EH (cell line): ENCODE measurements around the gene SPATS2.
"Not testable (repeated sequence)": the region's sequence is repeated elsewhere in the genome, so short reads cannot be mapped to it uniquely, and the experiment has no call there.

Experiments
- DNase-seq: peaks from one replicate; pipeline ENCODE4 v3.0.0-alpha.2; 2015; ENCODE audit warnings: low read depth

SPATS2 gene

DNA sequence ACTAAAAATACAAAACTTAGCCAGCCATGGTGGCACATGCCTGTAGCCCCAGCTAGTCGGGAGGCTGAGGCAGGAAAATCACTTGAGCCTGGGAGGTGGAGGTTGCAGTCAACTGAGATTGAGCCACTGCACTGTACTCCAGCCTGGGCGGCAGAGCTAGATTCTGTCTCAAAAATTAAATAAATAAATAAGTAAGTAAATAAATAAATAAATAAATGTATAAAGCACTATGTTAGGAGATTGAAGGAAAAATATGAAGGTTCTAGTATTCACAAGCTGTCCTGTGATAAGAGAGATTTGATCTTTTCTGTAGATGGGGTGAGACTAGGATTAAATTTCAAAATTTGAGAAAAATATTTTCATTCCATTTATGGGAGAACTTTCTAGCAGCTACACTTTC, 14.9 kb upstream of the SPATS2 start:
- DNase-seq = no peak

DNA sequence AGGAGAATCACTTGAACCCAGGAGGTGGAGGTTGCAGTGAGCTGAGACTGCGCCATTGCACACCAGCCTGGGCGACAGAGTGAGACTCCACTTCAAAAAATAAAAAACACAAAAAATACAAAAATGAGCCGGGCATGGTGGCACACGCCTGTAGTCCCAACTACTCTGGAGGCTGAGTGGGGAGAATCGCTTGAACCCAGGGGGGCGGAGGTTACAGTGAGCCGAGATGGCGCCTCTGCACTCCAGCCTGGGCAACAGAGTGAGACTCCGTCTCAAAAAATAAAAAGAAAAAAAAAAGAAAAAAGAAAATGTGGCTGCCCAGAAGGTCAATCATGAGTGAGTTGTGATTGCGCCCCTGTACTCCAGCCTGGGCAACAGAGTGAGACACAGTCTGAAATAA, 11.3 kb upstream of the SPATS2 start:
- no peak for DNase-seq

DNA sequence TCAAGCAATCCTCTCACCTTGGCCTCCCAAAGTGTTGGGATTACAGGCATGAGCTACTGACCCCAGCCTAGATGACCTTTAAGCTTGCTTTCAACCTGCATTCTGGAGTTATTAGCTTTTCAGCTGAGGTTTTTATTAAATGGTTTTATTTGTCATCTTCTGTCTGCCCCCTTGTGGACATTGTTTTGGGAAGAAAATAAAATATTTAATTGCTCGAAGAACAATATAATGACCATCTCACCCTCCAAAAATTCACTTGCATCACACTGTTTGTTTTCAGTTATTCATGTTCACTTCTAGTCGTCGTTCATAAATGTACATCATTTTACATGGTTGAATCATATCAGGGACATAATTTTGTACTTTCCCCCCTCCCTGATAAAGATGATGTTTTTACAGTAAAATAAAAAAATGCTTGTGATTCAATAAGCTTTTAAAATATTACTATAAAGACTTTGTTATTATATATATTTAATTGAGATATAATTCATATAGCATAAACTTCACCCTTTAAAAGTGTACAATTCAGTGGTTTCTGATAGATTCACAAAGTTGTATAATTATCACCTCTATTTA, 10.1 kb upstream of the SPATS2 start:
- peak; percentile 73 for DNase-seq

DNA sequence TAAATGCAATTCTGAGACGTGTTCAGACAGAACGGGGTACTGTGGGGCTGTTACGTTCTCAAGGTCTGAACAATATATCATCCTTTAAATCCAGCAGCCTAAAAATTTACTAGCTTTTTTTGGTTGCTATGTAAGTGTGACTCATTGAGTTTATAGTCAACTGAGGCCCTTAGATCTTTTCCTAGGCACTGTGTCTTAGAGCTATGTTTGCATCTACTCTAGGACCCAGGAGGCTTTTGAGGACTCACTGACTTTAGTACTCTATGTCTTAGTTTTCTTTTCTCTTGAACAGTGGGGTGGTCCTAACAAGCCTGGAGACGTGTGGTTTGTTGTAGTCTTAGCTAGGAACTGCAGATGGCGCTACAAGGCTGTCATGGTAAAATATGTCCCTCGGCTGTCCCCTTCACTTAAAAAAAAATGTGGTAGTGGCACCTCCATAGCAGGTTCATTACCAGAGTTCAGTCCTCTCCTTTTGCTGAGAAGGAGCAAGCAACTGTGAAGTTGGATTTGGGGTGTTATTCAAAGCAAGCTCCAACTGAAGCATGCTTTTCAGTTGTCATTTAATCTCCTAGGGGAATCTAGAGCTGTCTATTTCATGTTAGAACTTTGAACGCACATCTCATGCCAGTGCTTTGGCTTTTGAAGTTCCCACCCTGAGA, 8.7 kb upstream of the SPATS2 start:
- DNase-seq = peak; percentile 73

DNA sequence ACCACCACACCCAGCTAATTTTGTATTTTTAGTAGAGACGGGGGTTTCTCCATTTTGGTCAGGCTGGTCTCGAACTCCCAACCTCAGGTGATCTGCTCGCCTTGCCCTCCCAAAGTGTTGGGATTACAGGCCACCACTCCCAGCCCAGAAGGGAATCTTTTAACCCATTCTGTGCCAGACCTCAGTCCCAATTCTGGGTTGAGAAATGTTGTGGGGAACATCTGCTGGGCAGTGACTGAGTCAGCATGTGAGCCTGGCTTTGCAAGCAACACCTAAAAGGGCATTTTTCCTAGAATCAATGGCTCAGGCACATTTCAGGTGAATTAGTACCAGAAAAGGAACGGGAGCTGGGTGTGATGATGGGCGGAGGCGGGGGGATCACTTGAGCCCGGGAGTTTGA, 7.6 kb upstream of the SPATS2 start:
- DNase-seq = no peak

DNA sequence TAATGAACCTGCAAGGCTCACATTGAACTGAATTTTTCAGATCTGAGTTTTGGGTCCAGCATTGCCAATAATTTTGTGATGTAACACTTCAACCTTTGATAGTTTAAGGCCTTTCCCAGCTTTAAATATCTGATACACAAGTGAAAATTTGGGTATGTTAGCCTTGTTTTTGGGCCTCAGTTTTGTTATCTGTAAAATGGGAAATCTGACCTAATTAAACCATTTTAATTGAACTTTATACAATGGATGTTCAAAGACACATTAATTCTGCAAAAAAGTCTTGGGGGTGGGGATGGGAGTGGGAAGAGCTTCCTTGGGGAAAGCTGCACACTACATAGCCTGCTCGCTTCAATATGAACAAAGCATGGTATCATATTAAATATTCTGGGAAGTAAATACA, 5.2 kb upstream of the SPATS2 start:
- DNase-seq = no peak

DNA sequence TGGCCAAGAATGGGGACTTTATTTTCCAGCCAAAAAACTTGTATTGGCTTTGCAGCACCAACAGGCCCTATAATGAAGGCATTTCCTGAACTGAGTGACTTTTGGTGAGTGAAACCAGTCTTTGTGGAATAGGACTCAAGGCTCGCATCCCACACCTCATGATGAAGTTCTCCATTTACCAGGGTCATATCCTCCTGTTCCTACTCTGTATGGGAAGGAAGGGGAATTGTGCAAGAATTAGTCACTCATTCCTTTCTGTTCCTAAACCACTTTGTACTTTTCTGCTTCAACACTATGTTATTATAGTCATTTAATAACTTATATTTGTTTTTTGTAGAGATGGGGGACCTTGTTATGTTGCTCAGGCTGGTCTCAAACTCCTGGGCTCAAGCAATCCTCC, 2.3 kb upstream of the SPATS2 start:
- DNase-seq = peak; percentile 82

DNA sequence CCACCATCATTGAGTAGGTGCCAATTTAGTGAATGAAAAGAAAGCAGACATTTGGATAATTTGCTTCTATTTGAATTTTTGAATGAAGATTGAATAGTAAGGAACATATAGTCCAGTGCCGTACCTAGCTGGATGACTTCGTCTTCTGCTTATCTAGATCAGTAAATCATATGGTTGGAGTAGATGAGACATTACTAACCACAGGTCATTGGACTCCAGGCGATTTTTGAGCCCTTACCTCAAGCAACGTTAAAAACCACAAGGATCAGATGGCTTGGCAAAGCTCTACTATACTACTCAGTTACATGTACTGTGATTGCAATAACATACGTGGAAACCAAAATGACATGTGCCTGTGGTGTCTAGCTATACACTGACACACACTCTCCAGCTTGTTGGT, 1.7 kb upstream of the SPATS2 start:
- DNase-seq = peak; percentile 44

DNA sequence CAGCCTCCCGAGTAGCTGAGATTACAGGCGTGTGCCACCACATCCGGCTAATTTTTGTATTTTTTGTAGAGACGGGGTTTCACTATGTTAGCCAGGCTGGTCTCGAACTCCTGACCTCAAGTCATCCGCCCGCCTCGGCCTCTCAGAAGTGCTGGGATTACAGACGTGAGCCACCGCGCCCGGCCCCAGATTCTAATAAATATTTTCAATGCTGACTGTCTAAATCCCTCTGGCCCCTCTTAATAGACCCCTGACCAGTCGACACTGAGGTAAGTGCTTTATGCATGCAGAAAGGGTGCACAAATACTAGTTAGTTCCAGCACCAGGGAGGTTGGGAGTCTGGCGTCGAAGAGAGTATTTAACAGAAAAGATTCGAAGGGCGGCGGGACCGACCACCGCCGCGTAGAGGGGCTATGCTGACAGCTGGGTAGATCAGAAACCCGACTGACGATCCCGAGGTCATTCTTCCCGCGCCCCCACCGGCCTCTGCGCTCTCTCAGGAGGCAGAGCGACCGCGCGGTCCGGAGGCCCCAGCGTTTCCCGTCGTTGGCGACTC, 1.1 kb upstream of the SPATS2 start:
- no peak for DNase-seq

DNA sequence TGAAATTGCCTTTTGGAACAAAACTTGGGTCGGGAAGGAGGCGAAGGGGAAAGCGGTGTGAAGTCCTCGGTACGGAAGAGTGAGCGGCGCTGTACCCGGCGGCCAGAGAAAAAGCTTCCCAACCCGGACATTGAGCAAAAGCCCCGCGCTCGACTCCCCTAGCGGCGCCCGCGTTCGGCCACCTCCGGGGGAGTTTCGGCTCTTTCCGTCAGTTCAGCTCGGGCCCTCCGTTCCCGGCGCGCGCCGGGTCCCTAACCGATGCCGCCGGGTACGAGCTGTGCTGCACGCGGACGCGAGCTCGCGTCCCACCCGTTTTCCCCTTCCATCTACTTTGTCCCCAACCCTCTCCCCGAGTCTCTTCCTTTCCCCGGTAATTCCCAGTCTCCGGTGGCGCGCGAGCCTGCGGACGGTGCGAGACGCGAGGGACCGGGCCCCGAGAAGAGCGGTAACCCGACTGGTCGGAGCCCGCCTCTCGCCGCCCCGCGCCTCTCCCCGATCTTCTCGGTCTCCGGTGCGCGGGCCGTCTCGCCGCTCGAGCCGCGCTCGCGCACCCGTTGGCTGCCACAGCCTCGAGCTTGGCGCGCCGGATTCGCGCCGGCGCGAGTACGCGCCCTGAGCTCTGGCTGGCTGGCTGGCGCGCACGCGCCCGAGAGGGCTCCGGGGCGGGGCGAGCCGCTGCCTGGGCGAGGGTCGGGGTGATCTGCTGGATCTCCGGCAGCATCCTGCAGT, 446 bp upstream of the SPATS2 start:
- DNase-seq = peak; percentile 87

DNA sequence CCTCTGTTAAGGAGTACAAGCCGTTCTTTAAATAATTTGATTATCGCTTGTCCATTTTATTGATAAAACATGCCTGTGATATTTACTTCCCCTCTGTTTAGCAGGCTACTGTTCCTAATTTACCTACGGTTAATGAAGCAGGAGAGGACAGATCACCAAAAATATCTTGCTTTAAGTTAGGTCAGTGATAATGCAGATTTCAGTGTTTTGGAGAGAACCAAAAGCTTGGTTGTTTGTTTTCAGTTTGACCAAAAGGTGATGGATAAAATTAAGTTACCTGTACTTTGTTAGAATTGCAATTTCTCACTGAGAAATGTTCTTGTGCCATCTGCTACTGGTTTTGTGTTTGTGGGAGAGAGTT, 958 bp downstream of the SPATS2 start:
- DNase-seq = no peak

DNA sequence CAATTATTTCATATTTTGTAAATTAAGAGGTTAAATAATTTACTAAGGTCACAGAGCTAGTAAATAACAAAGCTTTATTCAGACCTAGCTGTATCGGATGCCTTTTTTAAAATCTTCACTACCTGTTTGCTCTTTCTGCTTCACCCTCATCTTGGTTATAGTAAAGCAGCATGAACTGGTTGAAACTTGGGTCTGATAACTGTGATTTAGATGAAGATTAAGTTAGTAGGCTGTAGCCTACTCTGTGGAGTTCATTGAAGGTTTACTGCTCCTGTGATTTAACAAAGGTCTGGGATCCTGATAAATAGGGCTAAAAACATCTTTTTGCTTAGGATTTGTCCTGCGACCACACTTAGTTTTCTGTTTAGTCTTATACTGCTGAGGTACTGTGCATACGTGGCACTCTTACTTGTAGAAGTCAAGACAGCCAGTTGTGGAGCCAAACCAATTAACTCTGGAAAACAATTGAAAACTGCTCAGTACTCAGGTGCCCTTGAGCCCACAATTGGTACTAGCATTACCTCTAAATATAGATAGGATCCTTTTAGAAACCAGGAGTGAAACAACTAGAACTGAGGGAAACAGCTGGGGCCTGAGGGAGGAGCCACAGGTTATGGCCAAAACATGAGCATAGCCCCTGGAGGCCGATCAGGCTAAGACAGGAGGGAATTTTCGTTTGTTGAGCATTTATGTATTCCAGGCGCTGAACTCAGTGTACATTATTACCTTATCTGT, 2.3 kb downstream of the SPATS2 start:
- DNase-seq = peak; percentile 46

DNA sequence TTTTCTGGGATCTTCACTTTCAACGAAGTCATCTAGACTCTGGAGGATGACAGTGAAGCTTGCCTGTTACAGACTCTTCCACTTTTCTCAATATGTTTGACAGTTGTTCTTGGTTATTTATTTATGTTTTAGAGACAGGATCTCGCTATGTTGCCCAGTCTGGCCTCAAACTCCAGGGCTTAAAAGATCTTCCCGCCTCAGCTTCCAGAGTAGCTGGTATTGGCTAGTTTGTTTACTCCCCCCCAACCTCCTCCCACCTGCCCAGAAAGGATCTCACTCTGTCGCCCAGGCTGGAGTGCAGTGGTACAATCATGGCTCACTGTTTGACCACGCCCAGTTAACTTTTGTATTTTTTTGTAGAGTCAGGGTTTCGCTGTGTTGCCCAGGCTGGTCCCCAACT, 3.3 kb downstream of the SPATS2 start:
- no peak for DNase-seq

DNA sequence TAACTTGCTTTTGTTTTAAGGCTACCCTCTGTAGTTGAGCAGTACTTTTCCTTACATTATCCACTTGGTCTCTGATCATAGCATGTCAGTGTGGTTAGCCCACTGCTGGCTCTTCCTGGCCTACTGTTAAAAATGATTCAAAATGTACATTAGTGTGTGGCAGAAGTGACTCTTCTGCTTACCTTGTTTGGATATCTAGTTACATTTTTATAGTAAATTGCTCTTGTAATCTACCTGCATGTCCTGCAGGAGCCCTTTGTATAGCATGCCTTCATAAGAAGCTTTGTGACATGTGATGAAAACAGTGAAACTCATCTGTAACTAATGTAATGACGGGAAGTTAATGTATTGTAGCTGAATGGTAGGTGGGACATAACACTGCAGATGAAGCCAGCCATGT, 8.1 kb downstream of the SPATS2 start:
- no peak for DNase-seq

DNA sequence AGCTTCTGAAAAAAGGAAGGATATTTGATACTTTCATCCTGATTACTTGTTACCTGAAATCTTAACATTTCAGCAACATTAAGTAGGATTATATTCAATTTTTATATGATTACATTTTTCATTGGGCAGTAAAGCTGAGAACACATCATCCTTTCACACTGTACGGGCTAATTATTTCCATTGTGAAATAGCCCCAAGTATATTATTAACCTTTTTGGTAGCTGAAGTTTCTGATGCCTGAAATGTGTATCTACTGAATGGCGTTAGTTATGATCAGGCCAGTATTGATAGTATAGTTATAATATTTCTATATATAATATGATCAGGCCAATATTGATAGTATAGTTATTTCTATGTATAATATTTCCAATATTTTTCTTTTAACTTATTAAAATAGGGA, 10.1 kb downstream of the SPATS2 start:
- no peak for DNase-seq

DNA sequence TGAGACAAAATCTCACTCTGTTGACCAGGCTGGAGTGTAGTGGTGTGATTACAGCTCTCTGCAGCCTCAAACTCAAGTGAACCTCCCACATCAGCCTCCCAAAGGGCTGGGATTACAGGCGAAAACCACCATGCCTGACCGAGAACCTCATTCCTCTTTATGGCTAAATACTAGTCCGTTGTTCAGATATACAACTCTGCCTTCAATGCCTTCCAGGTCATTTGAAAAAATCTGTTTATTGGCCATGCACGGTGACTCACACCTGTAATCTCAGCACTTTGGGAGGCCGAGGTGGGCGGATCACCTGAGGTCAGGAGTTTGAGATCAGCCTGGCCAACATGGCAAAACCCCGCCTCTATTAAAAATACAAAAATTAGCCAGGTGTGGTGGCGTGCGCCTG, 12.9 kb downstream of the SPATS2 start:
- DNase-seq = not testable (repeated sequence)

DNA sequence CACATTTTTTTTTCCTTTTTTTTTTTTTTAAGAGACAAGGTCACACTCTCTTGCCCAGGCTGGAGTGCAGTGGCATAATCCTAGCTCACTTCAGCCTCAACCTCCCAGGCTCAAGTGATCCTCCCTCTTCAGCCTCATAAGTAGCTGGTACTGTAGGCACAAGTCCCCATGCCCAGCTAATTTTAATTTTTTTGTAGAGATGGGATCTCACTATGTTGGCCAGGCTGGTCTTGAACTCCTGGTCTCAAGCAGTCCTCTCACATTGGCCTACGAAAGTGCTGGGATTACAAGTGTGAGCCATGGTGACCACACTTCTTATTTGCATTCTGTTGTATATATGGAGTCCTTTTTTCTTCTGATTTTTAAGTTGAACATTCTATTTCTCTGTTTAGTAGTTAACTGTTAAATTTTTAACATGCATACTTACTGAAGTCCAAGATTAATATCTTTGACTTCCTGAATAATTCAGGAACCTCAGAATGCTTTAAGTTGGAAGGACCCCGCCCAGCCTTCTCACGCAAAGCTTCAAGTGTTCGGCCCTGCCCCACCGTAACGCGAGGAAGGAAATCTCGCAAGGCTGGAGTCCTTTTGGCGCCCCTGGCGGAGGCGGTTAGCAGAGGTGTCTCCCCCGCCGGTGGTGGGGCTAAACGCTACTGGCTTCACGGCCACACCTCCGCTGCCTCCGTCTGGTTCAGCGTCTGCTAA, 21.6 kb downstream of the SPATS2 start:
- DNase-seq = no peak

DNA sequence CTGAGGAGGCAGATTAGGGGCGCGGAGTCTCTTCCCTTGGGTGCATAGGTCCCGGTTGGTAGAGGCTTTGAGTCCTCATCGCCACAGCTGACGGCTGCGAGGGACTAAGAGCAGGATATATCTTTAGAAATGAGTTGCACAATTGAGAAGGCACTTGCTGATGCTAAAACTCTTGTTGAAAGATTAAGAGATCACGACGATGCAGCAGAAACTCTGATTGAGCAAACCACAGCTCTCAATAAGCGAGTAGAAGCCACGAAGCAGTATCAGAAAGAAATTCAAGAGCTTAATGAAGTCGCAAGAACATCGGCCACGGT, 22.1 kb downstream of the SPATS2 start:
- DNase-seq = no peak

DNA sequence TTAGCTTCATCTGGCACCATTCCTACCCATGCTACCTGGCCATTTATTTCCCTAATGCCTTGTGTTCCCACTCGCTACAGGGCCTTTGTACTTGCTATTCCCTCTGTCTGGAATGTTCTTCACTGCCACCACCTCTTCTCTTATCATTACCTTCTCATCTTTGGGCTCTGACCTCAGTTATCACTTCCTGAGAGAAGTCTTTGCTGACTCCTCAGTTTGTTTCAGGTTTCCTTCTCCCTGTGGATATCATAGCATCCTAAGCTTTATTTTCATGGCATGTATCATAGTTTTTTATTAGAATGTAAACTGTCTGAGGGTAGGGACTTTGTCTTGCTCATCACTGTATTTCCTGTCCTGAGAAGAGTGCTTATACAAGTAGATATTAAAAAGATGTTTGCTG, 29.7 kb downstream of the SPATS2 start:
- DNase-seq = no peak

DNA sequence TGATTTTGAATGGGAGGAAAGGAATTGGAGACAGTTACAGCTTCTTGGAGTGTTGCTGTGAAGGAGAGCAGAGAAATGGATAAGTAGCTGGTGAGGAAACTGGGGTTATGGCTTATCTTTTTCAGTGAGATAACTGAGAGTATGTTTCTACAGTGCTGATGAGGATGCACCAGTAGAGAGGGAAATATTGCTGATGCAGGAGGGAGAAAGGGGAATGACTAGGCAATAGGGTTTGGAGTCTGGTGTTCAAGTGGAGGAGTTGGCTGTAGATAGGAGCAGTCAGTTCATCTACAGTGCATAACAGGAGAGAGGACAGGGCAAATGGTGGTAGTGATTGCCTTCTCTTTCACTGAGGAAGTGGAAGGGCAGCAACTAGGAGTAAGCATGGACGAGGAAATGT, 33.0 kb downstream of the SPATS2 start:
- no peak for DNase-seq

DNA sequence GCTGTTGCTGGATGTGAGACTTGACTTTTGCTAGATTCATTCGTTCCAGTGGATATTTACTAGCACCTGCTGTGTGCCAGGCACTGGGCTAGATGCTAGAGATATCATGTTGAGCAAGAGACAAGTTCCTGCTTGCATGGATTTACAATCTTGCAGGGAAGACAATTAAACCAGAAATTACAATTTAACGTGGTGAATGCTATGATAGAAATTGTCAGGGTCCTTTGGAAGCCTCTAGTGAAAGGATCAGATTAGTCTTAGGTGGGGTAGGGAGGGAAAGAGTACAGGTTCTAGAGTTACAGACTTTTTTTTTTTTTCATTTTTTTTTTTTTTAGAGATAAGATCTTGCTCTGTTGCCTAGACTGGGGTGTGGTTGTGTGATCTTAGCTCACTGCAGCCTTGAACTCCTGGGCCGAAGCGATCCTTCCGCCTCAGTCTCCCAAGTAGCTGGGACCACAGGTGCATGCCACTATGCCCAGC, 36.7 kb downstream of the SPATS2 start:
- no peak for DNase-seq

DNA sequence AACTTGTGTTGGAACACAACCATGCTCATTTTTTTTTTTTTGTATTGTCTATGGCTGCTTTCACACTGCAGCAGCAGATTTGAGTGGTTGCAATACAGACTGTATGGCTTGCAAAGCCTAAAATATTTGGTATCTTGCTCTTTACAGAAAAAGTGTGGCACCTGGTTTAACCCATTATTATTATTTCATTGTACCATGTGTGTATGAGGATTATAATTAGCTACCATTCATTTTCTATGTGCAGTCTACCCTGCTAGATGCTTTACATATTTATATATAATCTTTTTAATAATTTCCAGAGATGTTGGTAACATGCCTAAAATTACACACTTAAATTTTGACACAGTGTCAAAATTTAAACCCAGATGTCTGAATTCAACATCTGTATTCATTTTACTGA, 37.7 kb downstream of the SPATS2 start:
- no peak for DNase-seq
